HG02759 (cell line): ENCODE measurements around the gene ATOH8.

Experiments
- ATAC-seq: cut with Tn5 transposase; IDR thresholded peaks from one replicate; pipeline ENCODE4 v1.9.1; 2021; ENCODE audit warnings: mild to moderate bottlenecking, moderate library complexity; ENCODE audit not compliant: unreplicated experiment

Gene ATOH8

DNA sequence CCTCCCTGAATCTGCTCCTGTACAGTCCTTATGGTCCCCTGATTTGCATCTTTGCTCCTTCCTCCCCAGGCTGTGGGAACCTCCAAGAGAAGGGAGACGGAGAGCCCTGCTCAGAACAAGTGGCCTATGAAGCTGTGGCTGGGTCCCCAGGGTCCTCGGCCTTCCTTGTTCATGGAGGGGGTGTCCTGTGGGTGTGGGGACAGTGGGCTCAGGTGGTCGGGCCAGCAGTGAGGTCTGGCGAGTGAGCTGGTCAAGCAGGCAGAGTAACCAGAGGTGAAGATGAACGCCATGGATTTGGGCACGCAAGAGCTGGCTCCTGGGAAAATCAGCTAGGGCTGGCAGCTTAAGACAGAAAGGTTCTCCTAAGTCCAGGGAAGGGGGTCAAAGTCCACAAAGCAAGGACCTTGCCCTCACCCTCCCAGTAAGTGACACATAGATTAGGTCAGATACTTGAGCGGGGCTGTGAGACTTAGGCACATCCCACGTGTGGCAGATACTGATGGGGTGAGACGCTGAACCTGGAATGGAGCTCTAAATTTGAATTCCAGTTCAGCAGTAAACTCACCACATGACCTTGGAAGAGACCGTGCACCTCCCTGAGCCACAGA lies 34.8 kb upstream of the ATOH8 start:
- no peak for ATAC-seq

DNA sequence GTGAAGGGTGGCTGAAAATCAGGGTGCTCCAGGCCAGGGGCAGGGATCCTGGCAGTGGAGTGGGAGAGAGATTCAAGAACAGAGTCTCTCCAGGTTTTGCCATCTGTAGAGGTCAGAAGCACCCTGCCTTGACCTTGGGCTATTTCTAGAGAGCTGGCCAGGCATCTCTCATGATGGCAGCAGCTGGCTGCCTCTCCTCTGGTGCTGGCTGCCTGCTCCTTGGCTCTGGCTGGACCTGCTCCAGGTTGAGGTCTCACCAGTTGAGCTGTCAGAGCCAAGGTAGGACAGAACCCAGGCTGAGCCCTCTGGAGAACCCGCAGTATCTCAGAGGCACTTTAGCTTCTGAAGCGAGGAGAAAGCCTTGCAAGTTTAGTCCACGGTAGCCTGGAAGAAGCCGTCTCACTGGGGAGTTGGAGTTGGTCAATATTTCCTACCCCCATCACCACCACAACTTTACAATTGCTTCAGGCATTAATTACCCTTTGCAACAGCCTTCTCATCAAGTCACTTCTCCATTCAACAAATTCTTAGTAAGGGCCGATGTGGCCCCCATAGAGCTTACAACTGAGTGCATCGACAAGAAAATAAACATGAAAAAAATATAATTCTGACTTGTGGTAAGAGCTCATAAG lies 34.1 kb upstream of the ATOH8 start:
- ATAC-seq: no peak

DNA sequence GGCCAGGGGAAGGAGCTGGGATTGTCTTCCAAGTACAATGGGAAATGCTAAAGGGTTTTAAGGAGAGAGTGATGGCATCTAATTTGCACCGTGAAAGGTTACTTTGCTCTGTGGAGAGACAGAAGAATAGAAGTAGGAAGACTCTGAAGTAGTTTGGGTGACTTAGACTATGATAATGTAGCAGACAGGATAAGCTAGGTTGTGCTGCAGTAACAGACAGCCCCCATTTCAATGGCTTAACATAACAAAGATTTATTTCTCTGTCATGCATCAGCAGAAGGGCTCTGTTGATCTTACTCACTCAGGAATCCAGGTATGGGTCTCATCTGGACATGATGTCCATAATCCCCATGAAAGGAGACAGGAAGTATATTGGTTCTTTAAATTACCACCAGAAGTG lies 33.3 kb upstream of the ATOH8 start:
- no peak for ATAC-seq

DNA sequence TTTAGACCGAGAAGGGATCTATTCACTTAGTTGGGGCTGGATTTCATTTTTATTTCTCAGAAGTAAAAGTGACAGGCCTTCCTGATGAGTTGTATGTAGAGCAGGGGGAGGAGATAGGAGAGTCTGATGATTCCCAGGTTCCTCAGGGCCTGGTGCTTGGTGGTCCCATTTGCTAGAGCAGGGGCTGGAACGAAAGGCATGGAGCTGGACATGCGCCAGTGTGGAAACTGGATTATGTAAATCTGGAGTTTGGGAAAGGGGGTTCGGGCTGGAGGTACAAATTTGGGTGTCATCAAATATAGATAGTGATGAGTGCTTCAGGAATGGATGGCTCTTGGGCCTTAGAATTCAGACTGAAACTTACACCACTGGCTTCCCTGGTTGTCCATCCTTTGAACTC lies 32.1 kb upstream of the ATOH8 start:
- ATAC-seq: no peak

DNA sequence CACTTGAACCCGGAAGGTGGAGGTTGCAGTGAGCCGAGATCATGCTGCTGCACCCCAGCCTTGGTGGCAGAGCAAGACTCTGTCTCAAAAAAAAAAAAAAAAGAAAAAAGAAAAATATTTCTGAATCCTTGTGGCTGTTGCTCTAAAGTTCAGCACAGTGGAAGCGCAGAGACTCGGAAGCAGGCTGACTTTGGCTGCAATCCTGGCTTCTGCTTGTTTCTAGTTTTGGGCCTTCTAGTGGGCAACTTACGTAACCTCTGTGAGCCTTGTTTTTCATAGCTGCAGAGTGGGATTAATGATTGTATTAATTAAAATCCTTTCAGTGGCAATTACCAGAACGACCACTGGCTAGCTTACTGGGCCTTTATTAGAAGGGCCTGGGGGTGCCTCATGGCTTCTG lies 31.3 kb upstream of the ATOH8 start:
- no peak for ATAC-seq

DNA sequence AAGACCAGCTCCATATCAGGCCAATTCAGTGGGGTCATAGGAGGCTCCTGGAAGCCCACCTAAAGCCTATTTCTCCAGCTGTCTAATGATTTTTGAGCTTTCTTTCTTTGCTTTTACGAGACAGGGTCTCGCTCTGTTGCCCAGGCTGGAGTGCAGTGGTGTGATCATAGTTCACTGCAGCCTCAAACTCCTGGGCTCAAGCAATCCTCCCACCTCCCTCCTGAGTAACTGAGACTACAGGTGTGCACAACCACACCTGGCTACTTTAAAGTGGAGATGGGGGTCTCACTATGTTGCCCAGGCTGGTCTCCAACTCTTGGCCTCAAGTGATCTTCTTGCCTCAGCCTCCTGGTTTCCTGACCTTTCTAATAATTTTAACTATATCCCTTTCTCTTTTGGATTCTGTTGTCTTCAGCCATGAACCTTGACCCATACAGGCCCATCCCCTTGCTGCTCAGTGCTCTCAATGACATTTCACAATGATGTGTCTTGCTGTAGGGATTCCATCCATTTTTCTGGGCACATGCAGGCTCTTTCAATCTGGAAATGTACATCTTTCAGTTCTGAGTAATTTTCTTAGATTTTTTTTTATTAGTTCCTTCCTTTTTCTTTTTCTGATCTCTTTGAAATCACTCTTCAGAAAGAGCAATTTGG lies 30.0 kb upstream of the ATOH8 start:
- ATAC-seq: no peak

- no peak for ATAC-seq
These were observed 29.0 kb upstream of the ATOH8 start for GRCh38 chr2:85724731-85725181.

DNA sequence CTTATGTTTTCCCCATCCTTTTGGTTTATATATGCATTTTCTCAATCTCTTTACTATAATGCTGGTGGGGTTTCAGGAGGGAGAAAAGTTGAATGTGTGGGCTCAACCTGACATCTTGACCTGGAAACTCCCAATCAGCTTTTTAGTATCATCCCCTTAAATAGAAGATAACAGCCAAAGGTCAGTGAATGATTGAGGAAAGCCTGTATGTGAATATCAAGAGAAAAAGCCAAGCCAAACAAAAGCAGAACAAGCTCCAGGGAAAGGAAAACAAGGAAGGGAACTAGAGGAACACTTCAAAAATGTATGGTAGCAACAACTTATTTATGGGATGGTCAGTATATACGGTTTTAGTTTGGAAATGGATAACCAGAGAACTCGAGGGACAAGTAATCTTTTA lies 28.3 kb upstream of the ATOH8 start:
- no peak for ATAC-seq

DNA sequence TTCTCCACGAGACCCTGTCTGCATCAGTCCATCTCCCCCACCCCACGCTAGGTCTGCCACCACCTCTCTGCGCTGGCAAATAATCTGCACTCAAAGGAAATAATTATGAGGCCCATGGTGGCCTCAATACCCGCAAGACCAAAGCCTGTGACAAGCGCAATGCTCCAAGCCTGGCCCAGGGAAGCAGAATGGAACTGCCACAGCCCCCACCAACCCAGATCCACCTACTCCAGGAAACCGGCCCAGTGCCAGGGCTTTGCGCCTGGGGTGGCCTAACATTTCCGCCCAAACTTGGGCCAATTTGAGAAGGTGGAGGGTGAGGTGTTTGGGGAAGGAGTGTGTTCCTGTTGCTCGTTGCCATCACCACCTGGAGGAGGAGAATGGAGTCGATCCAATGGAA lies 26.0 kb upstream of the ATOH8 start:
- no peak for ATAC-seq

DNA sequence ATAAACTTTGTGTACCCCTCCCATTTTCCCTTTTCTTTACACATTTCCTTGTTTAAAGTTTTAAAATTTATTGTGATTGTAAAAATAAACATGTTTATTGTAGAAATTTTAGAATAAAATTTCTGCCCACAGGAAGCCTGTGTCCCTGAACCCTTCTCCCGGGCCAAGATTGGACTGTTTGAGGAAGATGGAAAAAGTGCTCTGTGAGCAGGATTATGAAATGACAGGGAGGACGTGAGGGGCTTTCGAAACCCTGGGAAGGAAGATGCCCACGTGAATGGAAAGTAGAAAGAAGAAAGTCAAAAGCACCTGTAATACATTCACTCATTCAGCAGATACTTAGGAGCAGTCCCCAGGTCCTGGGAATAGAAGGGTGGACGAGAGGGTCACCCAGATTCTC lies 25.4 kb upstream of the ATOH8 start:
- no peak for ATAC-seq

DNA sequence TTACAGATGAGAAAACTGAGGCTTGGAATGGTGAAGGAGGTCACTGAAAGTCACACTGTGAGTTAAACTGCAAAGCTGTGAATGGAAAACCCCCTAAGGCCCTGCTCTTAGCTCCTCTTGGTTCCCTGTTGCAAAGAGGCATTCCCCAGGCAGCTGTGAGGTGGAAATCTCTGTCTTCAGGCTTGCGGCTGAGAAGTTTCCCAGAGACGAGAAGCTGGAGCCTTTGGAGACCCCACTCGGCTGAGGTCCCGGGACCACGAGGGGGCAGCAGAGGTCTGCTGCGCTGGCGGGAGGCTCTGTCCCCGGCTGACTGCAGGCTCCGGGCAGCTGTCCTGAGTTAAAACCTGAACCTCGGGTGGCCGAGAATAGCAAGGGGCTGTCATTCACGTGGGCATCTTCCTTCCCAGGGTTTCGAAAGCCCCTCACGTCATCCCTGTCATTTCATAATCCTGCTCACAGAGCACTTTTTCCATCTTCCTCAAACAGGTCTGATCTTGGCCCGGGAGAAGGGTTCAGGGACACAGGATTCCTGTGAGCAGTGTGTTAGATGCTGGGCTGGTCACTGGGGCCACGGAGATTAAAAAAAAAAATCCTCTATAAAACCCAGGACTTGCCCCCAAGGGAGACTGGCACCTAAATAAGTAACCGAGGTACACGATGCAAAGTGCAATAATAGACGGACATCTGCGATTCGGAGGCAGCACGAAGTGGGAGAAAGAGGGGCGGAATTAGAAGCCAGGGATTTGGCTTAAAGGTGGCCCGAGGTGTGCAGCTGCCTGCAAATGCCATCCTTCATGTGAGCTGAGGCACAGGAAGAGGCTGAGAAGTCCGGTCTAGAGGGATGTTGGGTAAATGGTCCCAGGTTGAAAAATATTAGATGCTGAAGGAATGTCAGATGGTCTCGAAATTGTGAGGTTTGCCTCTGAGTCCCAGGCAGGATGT lies 24.6 kb upstream of the ATOH8 start:
- peak; percentile 97 for ATAC-seq

GRCh38 chr2:85729825-85730510 lies 23.8 kb upstream of the ATOH8 start:
- no peak for ATAC-seq

DNA sequence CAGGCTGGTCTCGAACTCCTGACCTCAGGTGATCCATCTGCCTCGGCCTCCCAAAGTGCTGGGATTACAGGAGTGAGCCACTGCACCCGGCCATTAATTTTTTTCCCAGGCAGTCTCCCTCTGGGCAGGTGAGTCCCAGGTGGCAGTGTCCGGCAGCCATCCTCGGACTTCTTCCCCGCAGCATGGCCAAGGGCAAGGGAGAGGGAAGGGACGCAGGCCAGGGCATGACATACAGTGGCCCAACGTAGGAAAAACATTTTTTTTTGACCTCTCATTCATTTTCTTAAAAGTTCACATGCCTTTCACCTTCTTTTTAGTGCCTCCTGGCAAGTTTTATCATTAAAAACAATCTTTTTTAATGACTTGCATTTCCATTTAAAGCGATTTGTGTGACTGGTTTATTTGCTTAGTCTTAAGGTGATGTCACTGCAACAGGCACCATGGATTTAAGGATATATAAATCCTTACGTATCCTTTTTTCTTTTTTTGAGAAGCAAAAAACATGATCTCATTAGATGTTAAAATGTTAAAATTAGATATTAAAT lies 23.0 kb upstream of the ATOH8 start:
- no peak for ATAC-seq

DNA sequence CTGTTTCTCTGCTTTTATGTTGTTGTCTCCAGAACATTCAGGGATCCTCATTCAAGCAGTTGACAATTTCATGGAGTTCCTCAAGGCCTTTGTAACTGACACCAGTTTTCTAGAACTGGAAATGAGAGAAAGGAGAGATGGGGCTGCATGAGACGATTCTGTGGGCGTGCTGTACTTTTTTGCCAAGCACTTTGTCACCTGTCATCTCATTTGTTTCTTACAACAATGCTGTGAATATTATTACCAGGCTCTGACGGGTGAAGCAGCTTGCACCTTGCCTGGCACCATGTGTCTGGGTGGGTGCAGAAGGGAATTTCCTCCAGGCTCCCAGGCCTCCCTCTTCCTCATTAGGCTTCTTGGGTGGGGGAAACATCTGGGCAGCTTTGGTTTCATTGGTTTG lies 22.2 kb upstream of the ATOH8 start:
- no peak for ATAC-seq

DNA sequence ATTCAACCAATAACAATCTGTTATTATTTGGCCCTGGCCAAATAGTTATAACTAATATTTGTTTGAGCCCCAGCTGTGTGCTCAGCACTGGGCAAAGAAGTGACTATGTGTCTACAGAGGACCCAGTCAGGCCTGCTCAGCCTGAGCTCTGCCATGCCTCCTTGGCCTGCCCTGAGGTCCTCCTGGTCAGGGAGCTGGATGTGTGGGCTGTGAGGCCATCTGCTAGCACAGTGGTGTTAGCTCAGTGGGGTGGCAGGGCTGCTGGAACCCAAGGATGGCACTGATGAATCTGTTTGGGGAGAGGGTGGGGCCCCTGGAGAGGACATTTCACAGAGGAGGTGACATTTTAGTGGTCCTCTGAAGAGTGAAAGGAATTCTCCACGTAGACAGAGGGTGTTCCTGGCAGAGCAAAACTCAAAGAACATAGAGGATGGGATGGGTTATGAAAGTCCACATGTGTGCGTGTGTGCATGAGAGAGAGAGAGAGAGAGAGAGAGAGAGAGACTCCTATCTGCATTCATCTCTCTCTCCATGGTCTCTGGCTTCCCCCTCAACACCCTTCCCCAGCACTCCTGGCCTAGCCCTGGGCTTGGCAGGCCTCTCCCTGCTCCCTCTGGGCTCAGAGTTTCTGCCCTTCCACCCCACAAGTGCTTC lies 21.2 kb upstream of the ATOH8 start:
- ATAC-seq: no peak

DNA sequence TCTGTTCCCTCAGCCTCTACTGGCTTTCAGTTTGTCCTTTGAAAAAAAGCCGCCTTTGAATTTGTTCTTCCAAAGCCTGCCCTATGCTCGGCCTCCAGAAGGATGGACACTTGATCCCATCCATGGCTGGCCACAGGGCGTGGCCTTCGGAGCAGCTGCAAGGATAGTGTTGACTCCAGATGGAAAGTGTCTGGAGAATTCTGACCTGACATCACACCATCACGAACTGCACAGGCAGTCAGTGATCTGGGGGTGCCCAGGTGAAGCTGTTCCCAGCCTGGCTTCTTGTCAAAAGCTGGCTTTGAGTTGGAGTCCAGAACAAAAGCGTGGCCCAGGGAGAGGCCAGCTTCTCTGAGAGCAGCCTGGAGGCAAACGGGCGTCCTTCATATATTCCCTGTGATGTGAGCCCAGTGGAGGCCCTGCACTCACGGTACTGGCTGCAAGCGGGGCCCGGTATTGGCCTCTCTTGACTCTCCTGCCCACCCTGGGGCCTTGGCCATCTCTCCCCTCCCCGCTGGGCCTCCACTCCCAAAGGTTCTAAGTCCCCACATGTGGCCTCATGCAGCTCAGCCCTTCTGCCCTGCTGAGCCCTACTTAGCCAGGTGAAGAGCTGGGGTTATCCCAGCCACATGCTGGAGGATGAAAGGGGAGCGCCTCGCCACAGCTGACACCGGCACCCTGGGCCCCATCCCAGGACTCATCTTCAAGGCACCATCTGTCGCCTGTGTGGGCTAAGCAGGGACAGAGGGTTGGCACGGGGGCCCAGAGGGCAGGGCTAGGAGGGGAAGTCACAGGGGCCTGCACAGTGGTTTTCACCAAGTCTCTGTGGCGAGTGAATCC lies 20.4 kb upstream of the ATOH8 start:
- ATAC-seq: no peak

GRCh38 chr2:85734015-85734414 lies 19.8 kb upstream of the ATOH8 start:
- no peak for ATAC-seq

- ATAC-seq: no peak
These were observed 18.7 kb upstream of the ATOH8 start for GRCh38 chr2:85734942-85735608.

DNA sequence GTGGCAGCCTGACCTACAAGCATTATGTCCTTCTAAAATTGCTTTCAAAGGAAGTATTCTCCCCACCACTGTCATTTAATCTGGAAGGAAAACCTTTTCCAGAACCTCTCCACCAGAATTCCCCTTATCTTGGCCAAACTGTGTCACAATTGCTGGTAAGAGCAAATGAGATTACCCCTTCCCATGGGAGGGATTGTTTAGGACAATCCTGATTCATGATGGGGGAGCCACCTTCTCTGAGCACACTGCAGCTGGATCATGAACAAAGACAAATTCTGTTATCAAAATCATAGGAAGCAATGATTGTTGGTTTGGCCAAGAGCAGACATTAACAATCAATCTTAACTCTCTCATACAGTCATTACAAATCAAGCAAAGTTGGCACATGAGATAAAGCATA lies 18.1 kb upstream of the ATOH8 start:
- ATAC-seq: no peak
